ENCODE results near the gene TERF2IP.

DNA sequence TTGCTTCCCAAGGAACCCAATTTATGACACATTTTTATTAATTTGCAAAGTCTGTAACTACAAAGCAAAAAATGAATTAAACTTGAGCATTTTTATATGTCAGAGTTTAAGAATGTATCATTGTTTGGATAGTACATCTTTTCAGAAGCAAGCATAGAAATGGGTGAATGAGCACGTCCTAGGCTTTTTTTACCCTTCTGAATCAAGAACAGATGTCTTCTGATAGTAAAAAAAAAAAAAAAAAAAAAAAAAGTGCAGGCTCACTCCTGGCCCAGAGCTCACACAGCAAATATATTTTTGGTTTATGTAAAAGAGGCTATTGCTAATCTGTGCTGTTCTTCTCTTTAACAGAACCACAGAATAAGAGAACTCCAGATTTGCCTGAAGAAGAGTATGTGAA, 6.3 kb downstream of the TERF2IP start:
- TF ChIP-seq, protein P1, sequence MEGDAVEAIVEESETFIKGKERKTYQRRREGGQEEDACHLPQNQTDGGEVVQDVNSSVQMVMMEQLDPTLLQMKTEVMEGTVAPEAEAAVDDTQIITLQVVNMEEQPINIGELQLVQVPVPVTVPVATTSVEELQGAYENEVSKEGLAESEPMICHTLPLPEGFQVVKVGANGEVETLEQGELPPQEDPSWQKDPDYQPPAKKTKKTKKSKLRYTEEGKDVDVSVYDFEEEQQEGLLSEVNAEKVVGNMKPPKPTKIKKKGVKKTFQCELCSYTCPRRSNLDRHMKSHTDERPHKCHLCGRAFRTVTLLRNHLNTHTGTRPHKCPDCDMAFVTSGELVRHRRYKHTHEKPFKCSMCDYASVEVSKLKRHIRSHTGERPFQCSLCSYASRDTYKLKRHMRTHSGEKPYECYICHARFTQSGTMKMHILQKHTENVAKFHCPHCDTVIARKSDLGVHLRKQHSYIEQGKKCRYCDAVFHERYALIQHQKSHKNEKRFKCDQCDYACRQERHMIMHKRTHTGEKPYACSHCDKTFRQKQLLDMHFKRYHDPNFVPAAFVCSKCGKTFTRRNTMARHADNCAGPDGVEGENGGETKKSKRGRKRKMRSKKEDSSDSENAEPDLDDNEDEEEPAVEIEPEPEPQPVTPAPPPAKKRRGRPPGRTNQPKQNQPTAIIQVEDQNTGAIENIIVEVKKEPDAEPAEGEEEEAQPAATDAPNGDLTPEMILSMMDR (IDR thresholded peaks at IDR 0.05) = no peak
- TF ChIP-seq POLR2A (IDR thresholded peaks at IDR 0.05) = no peak
